ENCODE data around the gene MDM4.
A peak's percentile ranks its signal among the peaks of the same experiment; 100 is the strongest.

Gene MDM4

DNA sequence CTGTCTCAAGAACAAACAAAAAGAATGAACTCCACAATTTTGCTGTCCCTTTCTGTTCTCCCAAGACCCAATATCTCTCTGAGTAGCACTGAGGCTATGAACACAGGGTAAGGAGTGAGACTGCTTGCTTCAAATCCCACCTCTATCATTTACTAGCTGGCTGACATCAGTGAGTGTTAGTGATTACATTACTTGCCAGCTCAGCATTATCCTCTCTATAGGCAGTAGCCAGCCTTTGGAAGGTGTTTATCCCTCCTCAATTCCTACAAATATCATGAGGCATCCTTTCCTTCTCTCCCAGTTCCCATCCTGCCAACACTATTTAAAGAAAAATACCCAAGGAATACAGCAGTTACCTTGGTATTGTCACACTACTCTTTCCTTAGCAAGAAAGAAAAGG, 24.6 kb upstream of the MDM4 start:
- DNase-seq (ENCODE audit: low spot score): no peak

DNA sequence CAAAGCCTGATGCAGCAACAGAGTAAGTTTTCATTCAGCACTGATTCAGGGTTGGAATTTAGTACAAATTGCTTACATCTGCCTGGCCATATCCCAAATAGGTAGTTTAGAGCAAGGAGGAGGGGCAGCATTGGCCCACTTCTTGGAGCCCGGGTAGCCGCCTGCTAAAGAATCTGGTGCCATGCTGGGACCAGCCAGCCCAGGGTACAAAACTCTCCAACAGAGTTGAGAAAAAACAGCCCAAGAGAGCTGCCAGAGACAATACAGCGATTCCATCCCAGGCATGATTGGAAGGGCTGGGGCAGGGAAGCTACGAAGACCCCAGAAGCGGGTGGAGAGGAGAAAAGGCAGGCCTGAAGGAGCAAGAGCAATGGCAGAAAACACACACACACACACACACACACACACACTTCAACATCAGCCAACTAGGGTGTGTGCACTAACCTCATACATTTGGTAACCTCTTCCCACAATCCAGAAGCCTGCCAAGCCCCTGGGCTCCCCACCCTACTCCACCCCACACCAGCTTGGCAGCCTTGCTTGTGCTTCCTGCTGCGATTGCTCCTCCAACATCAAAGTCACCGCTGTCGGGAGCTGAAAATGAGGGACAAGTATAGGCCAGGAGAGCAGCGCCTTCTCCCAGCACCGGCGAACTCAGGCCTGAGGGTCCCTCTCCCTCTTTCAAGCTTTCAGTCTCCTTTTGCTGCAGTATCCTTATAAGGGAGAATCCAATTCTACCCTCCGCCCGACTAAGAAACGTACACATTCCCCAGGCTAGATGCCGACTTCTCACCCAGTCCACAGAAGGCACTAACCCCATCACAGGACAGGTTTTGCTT, 22.8 kb upstream of the MDM4 start:
- peak; percentile 90 for DNase-seq (ENCODE audit: low spot score)

DNA sequence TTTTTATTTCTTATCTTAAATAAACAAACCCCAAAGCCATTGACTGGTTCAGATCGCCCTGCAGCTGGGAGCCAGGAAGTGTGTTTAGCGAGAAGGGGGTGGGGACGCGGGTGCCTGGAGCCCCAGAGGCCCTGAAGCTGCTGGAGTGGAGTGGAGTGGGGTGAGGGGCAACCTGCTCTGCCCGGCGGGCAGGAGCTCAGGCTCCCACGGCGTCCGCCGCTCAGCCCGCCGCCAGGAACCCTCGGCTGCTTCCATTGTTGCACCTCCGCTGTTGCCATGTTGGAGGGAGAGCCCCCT, 22.3 kb upstream of the MDM4 start:
- DNase-seq (ENCODE audit: low spot score): peak; percentile 80

DNA sequence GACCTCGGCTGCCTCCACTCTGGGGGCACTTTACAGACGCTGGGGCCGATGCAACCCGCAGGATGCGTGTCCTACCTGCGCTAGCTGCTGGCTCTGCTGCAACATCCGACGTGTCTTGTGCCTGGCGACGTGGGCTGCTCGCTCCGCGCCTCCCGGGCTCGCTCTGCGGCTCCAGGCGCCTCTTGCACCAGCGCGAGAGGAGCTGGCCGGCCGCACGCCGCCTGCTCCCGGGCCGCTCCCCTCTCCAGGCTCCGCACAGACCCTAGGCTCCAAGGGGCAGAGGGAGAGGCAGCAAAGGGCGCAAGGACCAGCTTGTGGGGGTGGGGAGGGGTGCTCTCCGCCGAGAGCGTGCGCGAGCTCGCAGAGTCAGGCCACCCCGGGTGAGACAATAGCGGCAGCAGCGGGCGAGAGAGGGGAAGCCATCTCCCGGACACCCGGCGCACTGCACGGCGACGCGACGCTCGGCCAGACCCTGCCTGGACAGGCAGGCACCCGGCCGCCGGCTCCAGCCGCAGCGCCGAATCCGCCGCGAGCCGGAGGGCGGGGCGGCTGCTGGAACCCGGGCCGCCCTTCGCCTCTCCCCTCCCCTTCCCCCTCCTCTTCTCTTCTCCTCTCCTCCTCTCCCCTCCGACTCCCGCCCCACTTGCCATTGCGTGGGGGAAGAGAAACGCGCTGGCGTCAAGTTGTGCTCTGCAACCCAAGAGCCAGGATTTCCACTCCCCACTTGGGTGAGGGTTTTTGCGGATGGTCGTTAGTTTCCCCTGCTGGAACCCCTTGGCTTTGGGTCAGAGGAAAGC, 21.7 kb upstream of the MDM4 start, which contains the start of gene PIK3C2B:
Gene PIK3C2B (minus strand): TSS at position 525 of the 797 bp plus-strand sequence. CDS start 25,003 bp downstream, outside the sequence.
- DNase-seq (ENCODE audit: low spot score): peak; percentile 87

DNA sequence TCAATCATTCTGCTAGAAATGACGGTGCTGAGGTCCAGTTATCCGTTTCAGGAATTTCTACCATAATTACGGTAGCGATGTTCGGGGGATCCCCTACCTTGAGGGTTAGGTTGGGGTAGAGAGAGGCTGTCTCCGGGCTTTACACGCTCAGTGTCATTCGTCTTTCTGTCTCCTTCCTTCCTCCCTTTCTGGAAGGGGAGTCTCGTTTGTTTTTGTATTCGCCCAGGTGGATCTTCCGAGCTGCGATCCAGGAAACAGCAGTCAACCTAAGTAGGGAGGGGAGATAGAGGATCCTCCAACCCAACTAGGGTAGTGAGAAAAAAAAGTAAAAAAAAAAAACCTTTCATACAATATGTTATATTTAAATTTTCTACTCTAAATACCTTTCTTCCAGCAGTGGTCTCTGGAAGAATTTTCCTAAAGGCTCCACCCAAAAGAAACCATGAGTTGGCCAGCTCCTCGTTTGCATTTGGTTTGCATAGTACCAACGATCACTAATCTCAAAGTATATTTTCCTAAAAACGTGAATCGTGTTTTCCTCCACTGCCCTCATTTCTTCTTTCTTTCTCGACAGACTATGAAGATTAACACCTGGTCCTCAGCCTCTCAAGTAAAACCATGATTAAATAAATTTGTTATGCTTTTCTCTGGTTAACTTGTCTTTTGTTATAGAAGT, 21.0 kb upstream of the MDM4 start:
- DNase-seq (ENCODE audit: low spot score): no peak

DNA sequence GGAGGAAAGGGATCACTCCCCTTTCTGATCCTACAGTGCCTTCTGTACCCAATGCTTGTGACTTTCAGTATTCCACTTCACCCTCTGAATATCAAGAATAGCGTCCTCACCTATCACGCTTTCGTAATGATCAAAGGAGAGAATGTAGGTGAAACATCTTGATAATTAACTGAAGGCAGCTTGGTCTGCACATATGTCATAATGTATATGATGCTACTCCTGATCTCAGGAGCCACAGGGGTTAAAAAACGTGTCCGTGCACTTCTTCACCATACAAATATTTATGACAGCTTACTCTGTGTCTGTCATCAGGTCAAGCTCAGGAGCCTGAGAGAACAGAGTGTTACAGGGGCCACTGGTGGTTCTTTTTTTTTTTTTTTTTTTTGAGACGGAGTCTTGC, 20.4 kb upstream of the MDM4 start:
- no peak for DNase-seq (ENCODE audit: low spot score)

DNA sequence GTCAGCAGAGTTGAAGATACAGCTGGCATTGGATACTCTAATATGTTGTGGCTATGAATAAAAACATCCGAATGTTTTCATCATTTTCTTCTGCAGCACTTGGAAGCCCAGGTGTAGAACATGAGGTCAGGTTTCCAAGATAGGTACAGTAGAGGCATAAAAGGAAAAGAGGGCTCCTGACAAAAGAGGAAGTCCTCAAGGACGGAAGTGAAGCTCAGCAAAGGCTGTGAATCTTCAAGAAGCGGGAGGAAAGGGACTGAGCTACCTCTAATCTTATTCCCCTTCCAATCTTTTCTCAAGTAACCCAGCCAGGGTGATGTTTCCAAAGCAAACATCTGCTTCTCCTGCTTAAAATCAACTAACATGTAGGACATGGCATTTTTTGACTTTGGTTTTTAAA, 17.2 kb upstream of the MDM4 start:
- no peak for DNase-seq (ENCODE audit: low spot score)

DNA sequence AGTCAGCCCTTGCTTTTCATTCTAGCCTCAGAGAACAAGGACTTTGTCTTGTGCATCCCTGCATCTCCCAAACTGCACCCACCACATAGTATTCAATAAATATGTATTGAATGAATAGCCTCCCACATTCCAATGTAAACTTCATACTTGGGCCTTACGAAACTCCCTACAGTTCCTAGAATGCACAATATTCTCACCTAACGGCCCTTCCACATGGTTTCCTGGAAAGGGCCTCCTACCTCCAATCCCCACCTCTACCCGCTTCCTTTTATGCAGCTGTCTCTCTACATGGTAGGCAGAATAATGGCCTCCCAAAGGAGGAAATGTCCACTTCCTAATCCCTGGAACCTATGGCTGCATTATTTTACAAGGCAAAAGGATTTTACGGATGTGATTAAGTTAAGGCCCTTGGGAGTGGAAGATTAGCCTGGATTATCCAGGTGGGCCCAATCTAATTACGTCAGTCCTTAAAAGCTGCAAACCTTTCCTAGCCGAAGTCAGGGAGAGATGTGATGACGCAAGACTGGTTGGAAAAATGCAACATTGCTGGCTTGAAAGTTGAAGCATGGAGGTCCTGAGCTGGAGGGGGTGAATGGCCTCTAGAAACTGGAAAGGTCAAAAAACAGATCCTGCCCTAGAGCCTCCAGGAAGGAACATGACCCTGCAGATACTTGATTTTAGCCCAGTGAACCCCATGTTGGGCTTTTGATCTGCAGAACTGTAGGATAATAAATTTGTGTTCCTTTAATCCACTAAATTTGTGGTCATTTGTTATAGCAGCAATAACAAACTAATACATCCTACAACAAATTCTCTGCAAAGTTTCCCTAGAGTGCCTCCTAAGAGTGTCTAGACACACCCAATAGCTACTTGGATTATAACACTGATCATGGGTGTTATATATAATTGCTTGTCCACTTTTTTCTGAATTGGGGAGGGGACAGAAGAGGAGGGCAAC, 16.4 kb upstream of the MDM4 start:
- no peak for DNase-seq (ENCODE audit: low spot score)

DNA sequence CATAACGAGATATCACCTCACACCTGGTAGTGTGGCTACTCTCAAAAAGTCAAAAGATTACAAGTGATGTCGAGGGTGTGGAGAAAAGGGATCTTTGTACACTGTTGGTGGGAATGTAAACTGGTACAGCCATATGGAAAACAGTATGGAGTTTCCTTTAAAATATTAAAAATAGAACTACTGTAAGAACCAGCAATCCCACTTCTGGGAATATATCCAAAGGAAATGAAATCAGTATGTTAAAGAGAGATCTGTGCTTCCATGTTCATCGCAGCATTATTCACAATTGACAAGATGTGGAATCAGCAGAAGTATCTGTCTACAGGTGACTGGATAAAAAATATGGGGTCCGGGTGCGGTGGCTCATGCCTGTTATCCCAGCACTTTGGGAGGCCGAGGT, 14.0 kb upstream of the MDM4 start:
- DNase-seq (ENCODE audit: low spot score): no peak

DNA sequence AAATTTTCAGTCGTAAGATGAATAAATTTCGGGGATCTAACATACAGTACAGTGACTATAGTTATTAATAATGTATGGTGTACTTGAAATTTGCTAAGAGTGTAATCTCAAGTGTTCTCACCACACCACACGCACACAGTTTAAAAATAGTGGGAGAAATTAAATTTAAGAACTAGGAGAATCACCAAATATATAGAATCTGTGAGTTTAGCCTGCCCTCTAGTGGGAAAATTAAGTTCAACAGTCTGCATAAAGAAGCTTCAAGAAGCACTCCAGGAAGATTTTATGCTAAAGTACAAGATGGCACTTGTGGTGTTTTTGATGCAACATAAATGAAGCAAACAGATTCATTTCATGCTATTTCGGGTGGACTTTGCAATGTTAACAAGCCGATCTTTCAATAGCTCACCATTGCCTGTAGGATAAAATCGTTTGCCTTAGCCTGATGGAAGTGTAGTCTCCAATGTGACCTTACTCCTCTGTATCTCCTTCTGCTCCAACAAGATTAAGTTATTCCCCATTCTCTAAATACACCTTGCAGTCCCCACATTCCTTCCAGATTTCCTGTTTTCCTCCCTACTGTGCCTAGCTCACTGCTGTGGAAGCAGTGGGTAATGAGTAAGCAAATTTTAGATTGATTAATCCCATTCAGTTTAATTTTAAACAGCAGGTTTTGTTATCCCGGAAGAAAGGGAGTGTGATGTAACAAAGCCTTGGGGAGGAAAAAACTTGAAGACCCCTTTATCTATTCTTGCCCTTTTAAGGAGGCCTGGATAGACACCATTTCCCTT, 12.9 kb upstream of the MDM4 start:
- DNase-seq (ENCODE audit: low spot score): peak; percentile 79

DNA sequence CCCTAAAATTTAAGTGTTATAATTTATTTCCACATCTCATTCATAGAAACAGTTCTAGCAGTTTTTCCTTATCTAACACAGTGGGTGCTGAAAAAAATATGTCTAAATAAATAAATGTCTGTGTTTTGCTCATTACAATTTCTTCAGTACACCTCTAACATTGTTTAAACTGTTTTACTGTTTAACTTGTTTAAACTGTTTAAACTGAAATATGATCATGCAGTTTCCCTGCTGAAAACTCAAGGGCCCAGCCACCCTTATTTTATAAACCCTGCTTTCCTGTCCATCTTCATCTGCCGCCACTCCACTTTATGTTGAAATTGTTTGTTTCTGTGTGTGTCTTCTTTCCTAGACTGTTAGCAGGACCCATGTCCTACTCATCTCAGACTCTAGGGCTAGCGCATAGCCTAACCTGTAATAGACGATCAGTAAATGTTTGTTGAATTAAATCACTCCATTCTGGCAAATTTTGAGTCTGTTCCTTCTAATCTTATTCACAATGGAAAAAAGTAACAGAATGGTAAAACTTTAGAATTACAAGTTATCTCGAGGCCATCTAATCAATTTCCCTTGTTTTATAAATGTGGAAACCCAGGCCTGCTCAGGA, 12.2 kb upstream of the MDM4 start:
- DNase-seq (ENCODE audit: low spot score): no peak

DNA sequence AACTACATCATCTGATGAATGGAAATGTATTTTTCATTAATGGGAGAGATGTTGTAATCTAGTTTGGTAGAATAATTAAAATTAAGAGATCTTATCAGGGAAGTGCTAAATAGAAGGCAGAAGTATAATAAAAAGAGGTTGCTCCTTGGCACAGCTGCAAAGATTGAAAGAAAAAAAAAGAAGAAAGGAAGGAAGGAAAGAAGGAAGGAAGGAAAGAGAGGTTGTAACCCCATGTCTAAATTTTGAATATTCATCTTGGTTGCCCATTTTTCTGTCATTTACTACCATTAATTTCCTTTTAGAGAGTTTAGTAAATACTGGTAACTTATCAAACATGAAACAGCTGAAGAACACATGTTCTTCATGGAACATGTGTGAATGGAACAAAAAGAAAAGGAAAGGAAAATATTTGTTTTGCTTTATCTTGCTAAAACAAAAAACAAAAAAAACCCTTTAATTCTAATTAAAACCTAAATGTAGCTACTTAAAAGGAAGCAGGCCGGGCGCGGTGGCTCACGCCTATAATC, 10.5 kb upstream of the MDM4 start:
- peak; percentile 27 for DNase-seq (ENCODE audit: low spot score)

DNA sequence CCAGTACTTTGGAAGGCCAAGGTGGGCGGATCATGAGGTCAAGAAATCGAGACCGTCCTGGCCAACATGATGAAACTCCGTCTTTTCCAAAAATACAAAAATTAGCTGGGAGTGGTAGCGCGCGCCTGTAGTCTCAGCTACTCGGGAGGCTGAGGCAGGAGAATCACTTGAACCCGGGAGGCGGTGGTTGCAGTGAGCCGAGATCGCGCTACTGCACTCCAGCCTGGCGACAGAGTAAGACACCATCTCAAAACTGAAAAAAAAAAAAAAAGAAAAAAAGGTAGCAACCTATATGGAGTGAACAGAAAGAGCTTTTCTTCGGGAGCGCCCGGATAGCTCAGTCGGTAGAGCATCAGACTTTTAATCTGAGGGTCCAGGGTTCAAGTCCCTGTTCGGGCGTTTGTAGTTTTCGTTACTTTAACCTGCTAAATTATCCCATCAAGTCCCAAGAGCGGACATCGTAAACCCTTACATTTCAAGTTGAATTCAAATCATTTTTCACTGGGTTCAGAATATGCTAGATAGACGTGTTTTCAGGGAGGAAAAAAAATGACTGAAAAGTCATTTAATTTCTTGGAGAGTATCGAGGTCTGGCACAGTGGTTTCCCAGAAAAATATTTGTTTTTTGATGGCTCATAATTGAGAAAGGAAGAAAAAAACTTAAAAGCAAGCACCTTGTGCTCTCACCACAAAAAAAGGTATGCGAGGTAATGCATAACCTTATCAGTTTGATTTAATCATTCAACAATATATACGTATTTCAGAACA, 9.8 kb upstream of the MDM4 start:
- DNase-seq (ENCODE audit: low spot score): peak; percentile 79

DNA sequence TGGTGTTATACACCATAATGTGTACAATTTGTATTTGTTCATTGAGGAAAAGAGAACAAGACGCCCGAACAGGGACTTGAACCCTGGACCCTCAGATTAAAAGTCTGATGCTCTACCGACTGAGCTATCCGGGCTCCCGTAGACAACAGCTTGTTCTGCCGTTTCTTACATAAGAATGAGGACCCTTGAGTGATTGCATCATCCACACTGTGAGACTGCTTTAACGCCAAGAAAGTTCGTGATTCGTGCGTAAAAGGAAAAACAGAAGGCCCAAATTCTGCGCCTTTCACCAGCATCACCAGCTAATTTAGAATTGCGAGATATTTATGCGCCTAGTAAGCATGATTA, 9.3 kb upstream of the MDM4 start:
- peak; percentile 86 for DNase-seq (ENCODE audit: low spot score)

DNA sequence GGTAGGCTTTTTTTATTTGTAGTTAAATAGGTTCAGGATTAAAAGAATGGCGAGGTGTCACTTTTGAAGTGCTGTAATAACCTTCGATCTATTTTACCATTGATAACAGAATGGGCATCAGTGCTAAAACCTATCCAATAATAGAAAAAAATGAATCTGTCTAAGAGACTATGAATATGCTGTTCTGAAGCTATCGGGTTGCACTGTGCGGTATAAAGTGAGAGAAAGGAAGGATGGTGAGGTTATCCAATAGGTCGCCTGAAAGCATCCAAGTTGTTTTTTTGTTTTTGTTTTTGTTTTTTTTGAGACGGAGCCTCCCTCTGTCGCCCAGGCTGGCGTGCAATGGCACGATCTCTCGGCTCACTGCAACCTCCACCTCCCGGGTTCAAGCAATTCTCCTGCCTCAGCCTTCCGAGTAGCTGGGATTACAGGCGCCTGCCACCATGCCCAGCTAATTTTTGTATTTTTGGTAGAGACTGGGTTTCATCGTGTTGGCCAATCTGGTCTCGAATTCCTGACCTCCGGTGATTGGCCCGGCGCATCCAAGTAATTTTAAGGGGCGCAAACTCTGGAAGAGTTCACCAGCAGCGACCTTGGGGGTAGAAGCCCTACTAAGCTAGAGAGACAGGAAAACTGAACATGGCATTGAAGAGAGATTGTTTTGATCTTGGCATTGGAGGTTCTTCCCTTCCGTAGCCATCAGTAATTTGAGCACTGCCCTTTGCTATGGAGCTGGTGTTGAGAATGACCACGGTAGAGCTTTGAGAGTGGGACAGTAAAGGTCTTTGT, 8.7 kb upstream of the MDM4 start:
- peak; percentile 71 for DNase-seq (ENCODE audit: low spot score)

DNA sequence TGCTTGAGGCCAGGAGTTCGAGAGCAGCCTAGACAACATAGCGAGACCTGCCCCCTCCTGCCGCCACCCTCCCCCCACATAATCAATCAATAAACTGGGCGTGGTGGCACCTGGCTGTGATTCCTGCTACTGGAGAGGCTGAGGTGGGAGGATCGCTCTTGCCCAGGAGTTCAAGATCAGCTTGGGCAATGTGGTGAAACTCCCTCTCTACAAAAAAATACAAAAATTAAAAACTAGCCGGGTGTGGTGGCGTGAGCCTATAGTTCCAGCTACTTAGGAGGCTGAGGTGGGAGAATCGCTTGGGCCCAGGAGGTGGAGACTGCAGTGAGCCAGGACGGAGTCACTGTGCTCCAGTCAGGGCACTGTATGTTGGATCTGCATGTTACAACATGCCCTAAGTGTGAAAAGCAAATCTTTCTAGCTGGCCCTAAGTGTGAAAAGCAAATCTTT, 7.0 kb upstream of the MDM4 start:
- DNase-seq (ENCODE audit: low spot score): no peak

DNA sequence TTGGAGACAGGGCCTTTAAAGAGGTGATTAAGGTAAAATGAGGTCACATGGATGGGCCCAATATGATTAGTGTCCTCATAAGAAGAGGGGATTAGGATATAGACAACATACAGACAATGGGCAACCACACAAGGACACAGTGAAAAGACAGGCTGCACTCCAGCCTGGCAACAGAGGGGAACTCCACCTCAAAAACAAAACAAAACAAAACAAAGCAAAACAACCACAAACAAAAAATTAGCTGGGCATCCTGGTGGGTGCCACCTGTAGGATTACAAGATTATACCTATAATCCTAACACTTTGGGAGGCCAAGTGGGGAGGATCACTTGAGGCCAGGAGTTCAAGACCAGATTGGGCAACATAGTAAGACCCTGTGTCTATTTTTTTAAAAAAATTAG, 4.8 kb upstream of the MDM4 start:
- no peak for DNase-seq (ENCODE audit: low spot score)

DNA sequence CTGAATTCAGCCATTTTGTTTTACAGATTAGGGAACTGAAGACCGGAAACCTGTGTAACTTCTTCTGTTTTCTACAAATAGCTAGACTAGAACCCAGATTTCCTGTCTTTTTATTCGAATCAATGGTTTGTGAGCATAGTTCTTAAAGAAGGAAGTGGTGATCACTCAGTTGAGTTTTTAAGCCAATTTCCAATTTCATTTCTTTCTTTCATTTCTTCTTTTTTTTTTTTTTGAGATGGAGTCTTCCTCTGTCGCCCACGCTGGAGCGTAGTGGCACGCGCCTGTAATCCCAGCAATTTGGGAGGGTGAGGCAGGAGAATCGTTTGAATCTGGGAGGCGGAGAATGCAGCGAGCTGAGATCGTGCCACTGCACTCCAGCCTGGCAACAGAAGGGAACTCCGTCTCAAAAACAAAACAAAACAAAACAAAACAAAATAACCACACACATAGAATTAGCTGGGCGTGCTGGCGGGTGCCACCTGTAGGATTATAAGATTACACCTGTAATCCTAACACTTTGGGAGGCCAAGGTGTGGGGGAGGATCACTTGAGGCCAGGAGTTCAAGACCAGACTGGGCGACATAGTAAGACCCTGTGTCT, 3.0 kb upstream of the MDM4 start:
- DNase-seq (ENCODE audit: low spot score): no peak

Measured in LoVo (cell line).